Measurements from ENCODE around the gene RAB40C.

Gene RAB40C

DNA sequence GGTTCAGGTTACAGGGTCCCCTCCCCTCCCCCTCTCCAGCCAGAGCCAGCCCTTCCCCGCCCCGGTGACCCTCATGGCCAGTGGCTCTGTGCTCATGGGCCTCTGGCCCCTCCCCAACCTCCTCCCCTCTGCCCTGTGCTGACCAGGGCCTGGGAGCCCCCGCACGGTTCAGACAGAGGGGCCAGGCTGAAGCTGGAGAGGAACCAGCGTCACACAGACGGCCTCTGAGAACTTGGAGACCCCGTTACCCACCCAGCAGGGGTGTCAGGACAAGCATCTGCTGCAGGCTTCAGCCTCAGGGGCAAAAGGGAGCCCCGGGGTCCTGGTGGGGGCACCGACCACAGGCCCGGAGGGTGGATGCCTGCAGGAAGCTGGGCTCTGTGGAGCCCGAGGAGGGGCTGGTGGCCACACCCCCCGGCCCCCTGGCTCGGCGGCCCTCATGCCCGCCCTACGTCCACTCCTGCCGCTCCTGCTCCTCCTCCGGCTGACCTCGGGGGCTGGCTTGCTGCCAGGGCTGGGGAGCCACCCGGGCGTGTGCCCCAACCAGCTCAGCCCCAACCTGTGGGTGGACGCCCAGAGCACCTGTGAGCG is 41.0 kb downstream of the RAB40C start, which contains the start of gene WFIKKN1:
Gene WFIKKN1, plus strand, starts transcription at position 171 of the 591 bp plus-strand sequence. Its CDS starts 269 bp downstream, at position 440.
- Histone ChIP-seq H3K27me3 (replicated peaks; ENCODE audit: insufficient read depth, low read length) (no peaks in the 10 kb centered on the region), H3F3A (ENCODE audit: insufficient read depth, low read length) (no peaks in the 10 kb centered on the region), H3K4me1 (ENCODE audit: low read length) (0 out of 2 replicates have a peak, but pooled peaks cover 3% of the 10 kb centered on the region), H3K9ac (ENCODE audit: low read length) (no peak within 1 kb of the TSS), H3K36me3 (replicated peaks; ENCODE audit: insufficient read depth, low read length) (no peaks in the 10 kb centered on the region), H4K20me1 (ENCODE audit: insufficient read depth, low read length) (no peaks in the 10 kb centered on the region), H2AFZ (ENCODE audit: low read length) (no peak within 1 kb of the TSS), H3K27ac (ENCODE audit: low read length) (no peak within 1 kb of the TSS), H3K9me3 (replicated peaks; ENCODE audit: insufficient read depth, low read length) (no peaks in the 10 kb centered on the region), H3K9me2 (replicated peaks; ENCODE audit: insufficient read depth, low read length) (no peaks in the 10 kb centered on the region), H3K79me2 (ENCODE audit: low read length) (peaks cover 14% of the 10 kb centered on the region), H3K4me2 (ENCODE audit: low read depth, low read length) (no peak within 1 kb of the TSS), H3K4me3 (ENCODE audit: low read length) (no peak within 1 kb of the TSS)
- no peak for TF ChIP-seq CTCF (IDR thresholded peaks at IDR 0.05; ENCODE audit: low read length)
- TF ChIP-seq EZH2phosphoT487 (IDR thresholded peaks at IDR 0.05; ENCODE audit: low read length) = no peak
- TF ChIP-seq EZH2 (optimal IDR thresholded peaks at IDR 0.05; ENCODE audit: low read depth, low read length) = no peak
- DNase-seq = no peak

DNA sequence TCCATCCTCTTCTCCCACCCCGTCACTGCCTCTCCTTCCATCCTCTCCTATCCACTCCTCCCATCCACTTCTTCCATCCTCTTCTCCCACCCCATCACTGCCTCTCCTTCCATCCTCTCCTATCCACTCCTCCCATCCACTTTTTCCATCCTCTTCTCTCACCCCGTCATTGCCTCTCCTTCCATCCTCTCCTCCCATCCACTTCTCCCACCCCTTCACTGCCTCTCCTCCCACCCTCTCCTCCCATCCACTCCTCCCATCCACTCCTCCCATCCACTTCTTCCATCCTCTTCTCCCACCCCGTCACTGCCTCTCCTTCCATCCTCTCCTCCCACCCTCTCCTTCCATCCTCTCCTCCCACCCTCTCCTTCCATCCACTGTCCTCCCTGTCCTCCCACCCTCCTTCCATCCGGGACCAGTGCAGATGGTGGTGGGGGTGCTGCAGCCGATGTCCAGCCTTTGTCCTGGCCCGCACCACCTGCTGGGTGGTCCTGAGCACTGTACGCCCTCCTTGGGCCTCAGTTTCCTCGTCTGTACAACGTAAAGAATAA is 42.0 kb downstream of the RAB40C start:
- H3K4me3 ChIP-seq (ENCODE audit: low read length) = no peak overlapping the region
- H2AFZ ChIP-seq (ENCODE audit: low read length) = no peak overlapping the region
- H3K27me3 ChIP-seq (replicated peaks; ENCODE audit: insufficient read depth, low read length) = no peaks in the 10 kb centered on the region
- no peak overlapping the region for H3K4me2 ChIP-seq (ENCODE audit: low read depth, low read length)
- 0 out of 2 replicates have a peak, but pooled peaks cover 3% of the 10 kb centered on the region for H3K4me1 ChIP-seq (ENCODE audit: low read length)
- no peaks in the 10 kb centered on the region for H3K9me3 ChIP-seq (replicated peaks; ENCODE audit: insufficient read depth, low read length)
- H3K36me3 ChIP-seq (replicated peaks; ENCODE audit: insufficient read depth, low read length) = no peaks in the 10 kb centered on the region
- peaks cover 16% of the 10 kb centered on the region for H3K79me2 ChIP-seq (ENCODE audit: low read length)
- no peak overlapping the region for H3K9ac ChIP-seq (ENCODE audit: low read length)
- no peak for TF ChIP-seq EZH2phosphoT487 (IDR thresholded peaks at IDR 0.05; ENCODE audit: low read length)
- no peak for TF ChIP-seq CTCF (IDR thresholded peaks at IDR 0.05; ENCODE audit: low read length)
- TF ChIP-seq EZH2 (optimal IDR thresholded peaks at IDR 0.05; ENCODE audit: low read depth, low read length) = no peak
- H4K20me1 ChIP-seq (ENCODE audit: insufficient read depth, low read length) = no peaks in the 10 kb centered on the region
- peaks cover 3% of the 10 kb centered on the region; the same call in 1 of the 2 replicates for H3F3A ChIP-seq (ENCODE audit: insufficient read depth, low read length)
- H3K9me2 ChIP-seq (replicated peaks; ENCODE audit: insufficient read depth, low read length) = no peaks in the 10 kb centered on the region
- no peak for DNase-seq
- no peak overlapping the region for H3K27ac ChIP-seq (ENCODE audit: low read length)

DNA sequence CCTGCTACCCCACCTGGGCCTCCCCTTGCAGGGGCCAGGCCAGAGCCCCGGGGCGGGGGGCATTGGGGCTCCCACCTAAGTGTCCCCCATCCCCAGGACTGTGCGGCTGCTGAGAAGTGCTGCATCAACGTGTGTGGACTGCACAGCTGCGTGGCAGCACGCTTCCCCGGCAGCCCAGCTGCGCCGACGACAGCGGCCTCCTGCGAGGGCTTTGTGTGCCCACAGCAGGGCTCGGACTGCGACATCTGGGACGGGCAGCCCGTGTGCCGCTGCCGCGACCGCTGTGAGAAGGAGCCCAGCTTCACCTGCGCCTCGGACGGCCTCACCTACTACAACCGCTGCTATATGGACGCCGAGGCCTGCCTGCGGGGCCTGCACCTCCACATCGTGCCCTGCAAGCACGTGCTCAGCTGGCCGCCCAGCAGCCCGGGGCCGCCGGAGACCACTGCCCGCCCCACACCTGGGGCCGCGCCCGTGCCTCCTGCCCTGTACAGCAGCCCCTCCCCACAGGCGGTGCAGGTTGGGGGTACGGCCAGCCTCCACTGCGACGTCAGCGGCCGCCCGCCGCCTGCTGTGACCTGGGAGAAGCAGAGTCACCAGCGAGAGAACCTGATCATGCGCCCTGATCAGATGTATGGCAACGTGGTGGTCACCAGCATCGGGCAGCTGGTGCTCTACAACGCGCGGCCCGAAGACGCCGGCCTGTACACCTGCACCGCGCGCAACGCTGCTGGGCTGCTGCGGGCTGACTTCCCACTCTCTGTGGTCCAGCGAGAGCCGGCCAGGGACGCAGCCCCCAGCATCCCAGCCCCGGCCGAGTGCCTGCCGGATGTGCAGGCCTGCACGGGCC is 42.8 kb downstream of the RAB40C start:
- DNase-seq = no peak
- H2AFZ ChIP-seq (ENCODE audit: low read length) = no peak overlapping the region
- H3F3A ChIP-seq (ENCODE audit: insufficient read depth, low read length) = peaks cover 3% of the 10 kb centered on the region; the same call in 1 of the 2 replicates
- no peaks in the 10 kb centered on the region for H3K9me2 ChIP-seq (replicated peaks; ENCODE audit: insufficient read depth, low read length)
- H3K79me2 ChIP-seq (ENCODE audit: low read length) = peaks cover 16% of the 10 kb centered on the region
- H3K9me3 ChIP-seq (replicated peaks; ENCODE audit: insufficient read depth, low read length) = no peaks in the 10 kb centered on the region
- TF ChIP-seq EZH2 (optimal IDR thresholded peaks at IDR 0.05; ENCODE audit: low read depth, low read length) (no peak), EZH2phosphoT487 (IDR thresholded peaks at IDR 0.05; ENCODE audit: low read length) (no peak), CTCF (IDR thresholded peaks at IDR 0.05; ENCODE audit: low read length) (no peak)
- no peaks in the 10 kb centered on the region for H3K36me3 ChIP-seq (replicated peaks; ENCODE audit: insufficient read depth, low read length)
- H4K20me1 ChIP-seq (ENCODE audit: insufficient read depth, low read length) = no peaks in the 10 kb centered on the region
- H3K4me3 ChIP-seq (ENCODE audit: low read length) = no peak overlapping the region
- no peak overlapping the region for H3K27ac ChIP-seq (ENCODE audit: low read length)
- H3K27me3 ChIP-seq (replicated peaks; ENCODE audit: insufficient read depth, low read length) = no peaks in the 10 kb centered on the region
- no peak overlapping the region for H3K9ac ChIP-seq (ENCODE audit: low read length)
- no peak overlapping the region for H3K4me2 ChIP-seq (ENCODE audit: low read depth, low read length)
- H3K4me1 ChIP-seq (ENCODE audit: low read length) = 0 out of 2 replicates have a peak, but pooled peaks cover 3% of the 10 kb centered on the region

Measured in MM.1S (cell line).